Mesendoderm (in vitro differentiated cells): Measurements from ENCODE around the gene EGLN2.
"Not testable (repeated sequence)": the region's sequence is repeated elsewhere in the genome, so short reads cannot be mapped to it uniquely, and the experiment has no call there.

ENCODE experiments used
- DNase-seq: peaks from one replicate; pipeline ENCODE4 v3.0.0; 2013
- H2AK5ac ChIP-seq: 2 replicates; pipeline ENCODE4 v1.6.1; 2013; ENCODE audit warnings: low read length, inconsistent platforms
- H2BK120ac ChIP-seq: 2 replicates; pipeline ENCODE4 v1.6.1; 2013; ENCODE audit warnings: low read depth, mild to moderate bottlenecking, low read length, moderate library complexity, mixed read lengths
- H2BK15ac ChIP-seq: replicated peaks from 2 replicates; pipeline ENCODE4 v1.6.1; 2013; ENCODE audit warnings: low read depth, mild to moderate bottlenecking, moderate library complexity
- H2BK5ac ChIP-seq: 2 replicates; pipeline ENCODE4 v1.6.1; 2013; ENCODE audit warnings: low read length, inconsistent platforms
- H3K18ac ChIP-seq: 2 replicates; pipeline ENCODE4 v1.6.1; 2013; ENCODE audit warnings: mild to moderate bottlenecking, low read length, mixed read lengths
- H3K23ac ChIP-seq: one replicate; pipeline ENCODE4 v1.6.1; 2013; ENCODE audit warnings: low read length
- H3K27ac ChIP-seq: 2 replicates; pipeline ENCODE4 v1.5.1; 2013; ENCODE audit warnings: low read depth, mild to moderate bottlenecking, inconsistent platforms, low read length, moderate library complexity
- H3K27me3 ChIP-seq: 2 replicates; pipeline ENCODE4 v1.6.1; 2013; ENCODE audit warnings: low read length, control low read depth, mild to moderate bottlenecking, inconsistent platforms; ENCODE audit not compliant: insufficient read depth, poor library complexity
- H3K36me3 ChIP-seq: 2 replicates; pipeline ENCODE4 v1.6.1; 2013; ENCODE audit warnings: low read length, inconsistent platforms; ENCODE audit not compliant: control insufficient read depth, insufficient read depth
- H3K4ac ChIP-seq: one replicate; pipeline ENCODE4 v1.6.1; 2013; ENCODE audit warnings: low read depth, mild to moderate bottlenecking, low read length, moderate library complexity
- H3K4me1 ChIP-seq: 2 replicates; pipeline ENCODE4 v1.6.1; 2013; ENCODE audit warnings: low read depth, low read length, inconsistent platforms; ENCODE audit not compliant: control insufficient read depth
- H3K4me2 ChIP-seq: 2 replicates; pipeline ENCODE4 v1.6.1; 2013; ENCODE audit warnings: low read length
- H3K4me3 ChIP-seq: 2 replicates; pipeline ENCODE4 v1.5.1; 2013; ENCODE audit warnings: mild to moderate bottlenecking, low read length
- H3K56ac ChIP-seq: one replicate; pipeline ENCODE4 v1.6.1; 2013; ENCODE audit warnings: low read length
- H3K79me1 ChIP-seq: 2 replicates; pipeline ENCODE4 v1.6.1; 2013; ENCODE audit warnings: low read length, inconsistent platforms
- H3K79me2 ChIP-seq: 2 replicates; pipeline ENCODE4 v1.6.1; 2013; ENCODE audit warnings: mild to moderate bottlenecking, low read length; ENCODE audit not compliant: control insufficient read depth, insufficient read depth
- H3K9ac ChIP-seq: 2 replicates; pipeline ENCODE4 v1.6.1; 2013; ENCODE audit warnings: low read length, inconsistent platforms
- H4K5ac ChIP-seq: one replicate; pipeline ENCODE4 v1.6.1; 2013; ENCODE audit warnings: low read length
- H4K8ac ChIP-seq: one replicate; pipeline ENCODE4 v1.6.1; 2013; ENCODE audit warnings: low read depth, mild to moderate bottlenecking, control low read depth, low read length, moderate library complexity
- WGBS: extraction: QIAGEN DNeasy Blood & Tissue Kit; methylation state at CpG from one replicate; pipeline ENCODE4 v1.1.7; 2013; ENCODE audit warnings: low lambda C conversion rate, missing lambda C conversion rate; ENCODE audit not compliant: insufficient coverage; ENCODE audit errors: extremely low coverage; 5-methylcytosine and 5-hydroxymethylcytosine counted together

The EGLN2 gene

GRCh38 chr19:40833728-40834533 is 34.9 kb downstream of the EGLN2 start:
- not testable (repeated sequence) for H3K79me1 ChIP-seq, H3K4ac ChIP-seq, H3K4me2 ChIP-seq, H3K23ac ChIP-seq, H3K79me2 ChIP-seq, H4K8ac ChIP-seq, H3K36me3 ChIP-seq, H3K56ac ChIP-seq, H2BK5ac ChIP-seq, H3K9ac ChIP-seq, H4K5ac ChIP-seq, H2BK120ac ChIP-seq, H3K18ac ChIP-seq, H3K27ac ChIP-seq, H3K4me1 ChIP-seq, H3K27me3 ChIP-seq, H2AK5ac ChIP-seq, DNase-seq, H3K4me3 ChIP-seq, H2BK15ac ChIP-seq
- no CpG with 5 or more reads among the region's 7 CpGs for WGBS

GRCh38 chr19:40836754-40837429 is 37.9 kb downstream of the EGLN2 start:
- H3K23ac ChIP-seq, result no peak overlapping the region
- no peak overlapping the region for H4K5ac ChIP-seq
- H3K4me1 ChIP-seq, result no peaks in the 10 kb centered on the region
- no peak overlapping the region for H3K9ac ChIP-seq
- H3K4ac ChIP-seq, result no peak overlapping the region
- H3K4me3 ChIP-seq, result no peak overlapping the region
- H3K27ac ChIP-seq, result no peak overlapping the region
- H3K4me2 ChIP-seq, result no peak overlapping the region
- H3K79me1 ChIP-seq, result no peaks in the 10 kb centered on the region
- no peak overlapping the region for H2BK15ac ChIP-seq
- no peak overlapping the region for H4K8ac ChIP-seq
- H3K18ac ChIP-seq, result no peak overlapping the region
- no peaks in the 10 kb centered on the region for H3K79me2 ChIP-seq
- H2BK120ac ChIP-seq, result no peak overlapping the region
- WGBS, result no CpG with 5 or more reads among the region's 6 CpGs
- H2AK5ac ChIP-seq, result no peak overlapping the region
- H3K27me3 ChIP-seq, result no peaks in the 10 kb centered on the region
- no peak overlapping the region for H3K56ac ChIP-seq
- no peak overlapping the region for H2BK5ac ChIP-seq
- no peaks in the 10 kb centered on the region for H3K36me3 ChIP-seq
- DNase-seq, result no peak

GRCh38 chr19:40838477-40838876 is 39.5 kb downstream of the EGLN2 start:
- H2AK5ac ChIP-seq, result not testable (repeated sequence)

GRCh38 chr19:40842012-40842411 is 43.0 kb downstream of the EGLN2 start:
- not testable (repeated sequence) for H3K4ac ChIP-seq, H2BK5ac ChIP-seq, H3K27ac ChIP-seq, H3K23ac ChIP-seq, H4K5ac ChIP-seq, H2AK5ac ChIP-seq, H3K56ac ChIP-seq, H2BK15ac ChIP-seq, H3K4me2 ChIP-seq, H3K36me3 ChIP-seq, H3K79me1 ChIP-seq, H3K9ac ChIP-seq, H4K8ac ChIP-seq, H3K4me3 ChIP-seq, H3K79me2 ChIP-seq, DNase-seq, H3K27me3 ChIP-seq, H2BK120ac ChIP-seq, H3K4me1 ChIP-seq, H3K18ac ChIP-seq
- WGBS, result no CpG with 5 or more reads among the region's 3 CpGs

More at GRCh38 chr19:40838477-40838876, 39.5 kb downstream of the EGLN2 start:
- H3K36me3 ChIP-seq, H3K4ac ChIP-seq, H3K18ac ChIP-seq, H3K79me2 ChIP-seq, H3K9ac ChIP-seq, H3K27me3 ChIP-seq, H4K5ac ChIP-seq, H3K4me3 ChIP-seq, H2BK120ac ChIP-seq, H3K4me2 ChIP-seq, H3K27ac ChIP-seq, H3K4me1 ChIP-seq, H2BK15ac ChIP-seq, H2BK5ac ChIP-seq, H4K8ac ChIP-seq, H3K56ac ChIP-seq, H3K23ac ChIP-seq, H3K79me1 ChIP-seq, DNase-seq: not testable (repeated sequence)
- no CpG with 5 or more reads among the region's 1 CpG for WGBS

GRCh38 chr19:40842997-40843652 is 44.1 kb downstream of the EGLN2 start:
- H2BK5ac ChIP-seq, H3K4me1 ChIP-seq, H3K56ac ChIP-seq, H3K23ac ChIP-seq, H3K79me1 ChIP-seq, H3K4me3 ChIP-seq, DNase-seq, H4K8ac ChIP-seq, H3K4me2 ChIP-seq, H4K5ac ChIP-seq, H3K9ac ChIP-seq, H2BK15ac ChIP-seq, H2AK5ac ChIP-seq, H3K4ac ChIP-seq, H2BK120ac ChIP-seq, H3K36me3 ChIP-seq, H3K79me2 ChIP-seq, H3K27me3 ChIP-seq, H3K18ac ChIP-seq, H3K27ac ChIP-seq: not testable (repeated sequence)
- no CpG with 5 or more reads among the region's 12 CpGs for WGBS
